ENCODE results near the gene SLC37A1.

The SLC37A1 gene

GRCh38 chr21:42580076-42580792, 66.6 kb downstream of the SLC37A1 start:
- DNase-seq: peak; percentile 51

DNA sequence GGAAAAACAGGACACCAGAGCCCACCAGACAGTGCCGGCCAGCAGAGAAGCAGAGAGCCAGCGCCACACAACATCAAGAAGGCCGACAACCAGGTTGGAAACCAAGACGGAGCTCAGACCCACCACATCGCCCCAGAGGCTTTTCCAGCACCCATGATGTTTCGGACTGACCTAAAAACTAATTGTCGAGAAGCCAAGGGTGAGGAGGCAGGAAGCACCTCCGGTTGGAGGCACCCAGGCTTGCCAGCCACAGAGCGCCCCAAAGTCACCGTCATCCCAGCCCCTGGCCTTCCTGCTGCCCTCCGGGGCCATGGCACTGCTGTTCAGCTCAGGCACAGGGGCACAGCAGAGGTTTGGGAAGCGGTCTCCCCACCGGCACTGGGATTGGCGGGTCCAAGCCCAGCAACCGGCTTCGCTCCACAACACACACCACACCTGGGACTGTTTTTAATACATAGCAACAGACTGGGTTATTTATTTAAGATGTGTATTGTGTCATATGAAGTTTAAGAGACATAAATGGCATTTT, 67.2 kb downstream of the SLC37A1 start:
- DNase-seq: no peak

DNA sequence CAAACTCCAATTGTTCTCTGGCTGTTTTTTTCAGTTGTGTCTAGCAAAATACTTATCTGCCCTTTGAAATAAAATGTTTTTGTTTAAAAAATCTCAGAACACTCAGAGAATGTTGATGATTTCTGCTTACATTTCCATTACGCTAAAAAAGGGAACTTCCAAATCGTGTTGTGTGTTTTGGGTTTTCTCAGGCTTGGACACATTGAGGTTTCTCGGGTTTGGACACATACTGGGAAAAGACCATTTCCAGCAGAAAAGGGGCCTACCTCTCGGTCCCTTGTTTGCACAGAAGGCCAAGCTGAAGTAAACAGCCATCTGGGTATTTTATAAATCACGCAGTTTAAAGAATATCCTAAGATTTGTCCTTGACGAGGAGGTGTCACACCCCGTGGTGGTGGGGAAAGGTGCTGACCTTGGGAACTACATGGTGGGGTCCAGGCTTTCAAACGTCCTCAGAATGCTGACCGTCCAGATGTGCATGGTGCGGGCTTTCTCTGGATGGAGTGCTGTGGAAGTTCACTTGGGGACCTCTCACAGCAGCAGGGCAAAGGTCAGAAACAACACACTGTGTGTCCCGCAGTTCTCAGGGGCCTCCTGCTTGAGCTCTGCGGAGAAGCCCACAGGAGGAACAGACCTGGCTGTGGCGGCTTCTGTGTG, 67.8 kb downstream of the SLC37A1 start:
- no peak for DNase-seq

GRCh38 chr21:42581993-42582786, 68.5 kb downstream of the SLC37A1 start:
- DNase-seq: no peak

DNA sequence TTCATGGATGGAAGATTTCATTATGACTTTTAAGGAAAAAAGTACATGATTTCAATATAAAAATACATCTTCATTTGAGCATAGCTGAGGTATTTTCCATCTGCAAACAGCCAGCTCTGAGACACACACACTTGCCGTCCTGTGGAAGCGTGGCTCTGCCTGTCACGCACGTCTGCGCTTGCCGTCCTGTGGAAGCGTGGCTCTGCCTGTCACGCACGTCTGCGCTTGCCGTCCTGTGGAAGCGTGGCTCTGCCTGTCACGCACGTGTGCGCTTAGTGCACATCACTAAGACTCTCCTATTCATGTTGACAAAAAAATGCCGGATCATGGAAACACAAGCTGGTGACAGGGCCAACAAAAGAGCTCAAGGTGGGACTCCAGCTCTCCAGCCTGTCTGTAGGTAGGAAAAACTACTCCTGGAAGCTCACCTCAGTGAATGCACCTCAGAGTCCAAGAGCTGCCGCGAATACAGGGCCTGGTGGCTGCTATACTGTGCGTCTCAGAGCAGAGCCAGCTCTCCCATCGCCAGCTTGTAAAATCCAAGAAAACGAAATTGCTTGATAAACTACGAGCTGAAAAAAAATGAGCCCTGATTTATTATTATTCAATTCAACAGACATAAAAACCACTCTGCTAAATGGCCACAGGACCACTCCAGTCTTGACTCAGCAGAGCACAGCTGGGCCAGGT, 69.3 kb downstream of the SLC37A1 start:
- no peak for DNase-seq

- no peak for DNase-seq
These were observed 70.0 kb downstream of the SLC37A1 start for GRCh38 chr21:42583477-42584295.

DNA sequence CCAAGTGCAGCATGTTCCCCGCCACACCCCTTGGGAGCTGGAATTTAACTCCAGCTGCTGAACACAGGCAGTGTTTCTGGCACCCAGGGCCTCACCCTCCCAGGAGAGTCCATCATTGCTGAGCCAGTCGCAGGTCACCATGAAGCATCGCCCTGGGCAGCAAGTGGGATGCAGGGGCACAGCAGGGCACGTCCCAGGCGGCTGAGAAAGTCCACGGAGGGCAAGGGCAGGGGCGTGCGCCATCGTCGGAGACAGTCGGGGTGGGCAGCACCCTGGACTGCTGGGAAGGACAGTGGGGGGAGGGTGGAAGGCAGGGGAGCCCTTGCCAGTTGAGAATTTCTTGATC, 70.6 kb downstream of the SLC37A1 start:
- no peak for DNase-seq

DNA sequence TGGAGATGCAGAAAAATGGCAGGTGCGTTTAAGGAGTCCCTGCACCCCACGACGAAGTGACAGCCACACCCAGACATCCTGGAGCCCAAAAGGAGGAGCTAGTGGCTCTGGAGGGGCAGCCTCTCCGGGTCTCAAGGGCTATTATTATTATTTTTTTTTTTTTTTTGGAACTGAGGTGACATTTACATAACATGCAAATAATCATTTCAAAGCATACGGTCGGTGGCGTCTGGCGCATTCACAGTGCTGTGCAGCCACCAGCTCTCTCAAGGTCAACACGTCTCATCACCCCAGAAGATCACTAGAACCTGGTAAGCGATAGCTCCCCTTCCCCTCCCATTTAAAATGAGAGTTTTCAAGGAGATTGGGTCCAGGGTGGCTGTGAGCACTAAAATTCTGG, 72.2 kb downstream of the SLC37A1 start:
- no peak for DNase-seq

GRCh38 chr21:42586406-42586805, 72.8 kb downstream of the SLC37A1 start:
- no peak for DNase-seq

GRCh38 chr21:42587036-42587435, 73.4 kb downstream of the SLC37A1 start:
- no peak for DNase-seq

DNA sequence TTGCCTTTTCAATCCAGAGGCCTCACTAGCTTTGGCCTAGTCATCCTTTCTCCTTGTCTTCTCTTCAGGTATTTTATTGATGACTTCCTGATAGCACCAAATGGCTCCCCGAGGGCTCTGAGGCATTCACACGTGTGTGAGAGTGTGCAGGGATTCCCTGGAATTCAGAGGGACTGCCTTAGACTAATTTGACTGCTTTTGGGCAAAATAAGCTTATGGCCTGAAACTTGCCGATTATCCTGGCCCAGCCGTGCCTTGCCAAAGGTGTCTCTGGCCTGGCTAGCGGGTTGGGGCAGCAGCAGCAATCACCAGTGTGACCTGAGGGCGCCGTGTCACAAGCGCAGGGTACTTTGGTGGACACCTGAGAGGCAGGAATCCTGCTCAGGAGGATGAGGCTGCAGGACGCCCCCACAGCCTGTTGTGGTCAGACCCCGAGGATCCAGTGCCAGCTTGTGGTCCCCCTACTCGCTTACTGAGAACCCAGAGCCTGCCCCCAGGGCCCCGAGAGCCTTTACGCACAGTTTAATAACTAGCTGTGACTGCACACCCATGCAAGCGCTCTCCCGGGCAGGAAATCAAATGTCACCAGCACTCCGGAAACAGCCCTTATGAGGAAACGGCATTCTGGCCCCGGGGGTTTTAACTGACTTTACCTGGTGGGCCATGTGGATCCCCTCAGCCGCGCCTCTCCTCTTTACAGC, 76.9 kb downstream of the SLC37A1 start:
- DNase-seq: no peak

DNA sequence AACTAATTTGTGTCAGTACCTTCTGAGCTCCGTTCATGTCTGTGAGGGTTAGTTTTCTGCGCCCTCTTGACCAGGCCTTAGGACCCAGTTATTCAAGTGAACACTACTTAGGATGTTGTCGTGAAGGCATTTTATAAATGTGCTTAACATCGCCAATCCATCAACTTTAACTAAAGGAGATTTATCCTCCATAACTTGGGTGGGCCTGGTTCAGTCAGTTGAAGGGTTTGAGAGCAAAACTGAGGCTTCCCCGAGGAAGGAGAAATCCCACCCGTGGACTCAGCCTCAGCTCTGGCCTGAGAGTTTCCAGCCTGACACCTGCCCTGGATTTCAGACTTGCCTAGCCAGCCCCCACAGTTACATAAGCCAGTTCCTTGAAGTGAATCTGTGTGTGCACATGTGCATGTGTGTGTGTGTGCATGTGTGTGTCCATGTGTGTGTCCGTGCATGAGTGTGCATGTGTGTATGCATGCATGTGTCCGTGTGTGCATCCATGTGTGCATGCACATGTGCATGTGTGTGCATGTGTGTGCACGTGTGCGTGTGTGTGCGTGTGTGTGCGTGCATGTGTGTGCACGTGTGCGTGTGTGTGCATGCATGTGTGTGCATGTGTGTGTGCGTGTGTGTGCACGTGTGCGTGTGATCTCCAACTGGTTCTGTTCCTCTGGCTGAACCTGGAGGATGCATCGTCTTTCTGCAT, 77.7 kb downstream of the SLC37A1 start:
- no peak for DNase-seq

- DNase-seq: no peak
These were observed 78.6 kb downstream of the SLC37A1 start for GRCh38 chr21:42592156-42592820.

DNA sequence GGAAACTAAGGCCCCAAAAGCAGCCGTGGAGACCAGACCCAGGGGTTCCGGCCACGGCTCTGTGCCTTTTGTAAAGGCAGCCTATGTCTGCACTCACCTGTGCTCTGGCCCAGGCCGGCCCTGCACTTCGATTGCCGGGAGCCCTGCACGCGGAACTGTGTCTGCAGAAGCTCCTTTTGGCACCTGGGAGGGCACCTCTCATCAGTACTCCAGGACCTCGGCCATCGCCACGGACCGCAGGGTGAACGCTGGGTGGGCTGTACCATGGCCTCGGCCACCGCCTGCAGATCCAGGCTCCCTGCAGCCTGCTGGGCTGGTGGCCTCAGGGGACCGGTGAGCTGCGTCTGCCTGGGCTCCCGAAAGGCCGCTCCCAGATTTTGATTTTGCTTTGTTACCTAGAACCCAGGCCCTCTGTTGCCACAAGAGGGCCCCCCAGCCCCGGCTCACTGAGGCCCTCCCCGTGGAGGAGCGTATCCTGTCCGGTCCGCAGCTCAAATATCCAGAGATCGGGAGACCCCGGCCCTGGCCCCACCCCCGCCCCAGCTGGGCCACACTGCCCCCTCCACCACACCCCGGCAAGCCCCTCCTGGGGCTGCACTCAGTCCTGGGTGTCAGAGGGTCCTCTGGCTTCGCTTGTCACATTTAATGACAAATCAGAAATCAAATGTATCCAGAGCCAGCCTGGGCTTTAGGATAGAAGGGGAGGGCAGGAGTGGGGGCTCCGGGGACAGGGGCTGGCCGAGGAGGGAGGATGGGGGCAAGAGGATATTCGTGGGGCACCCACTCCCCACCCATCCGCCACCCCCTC, 79.6 kb downstream of the SLC37A1 start:
- DNase-seq: peak; percentile 81

- DNase-seq: no peak
These were observed 81.1 kb downstream of the SLC37A1 start for GRCh38 chr21:42594616-42595282.

- DNase-seq: no peak
These were observed 81.9 kb downstream of the SLC37A1 start for GRCh38 chr21:42595283-42596187.

GRCh38 chr21:42596657-42597056, 83.0 kb downstream of the SLC37A1 start:
- no peak for DNase-seq

All from NCI-H345 (cell line).